Measurements from ENCODE around the gene CDH4. TPM values are rescaled to one million over a fixed set of nuclear protein-coding genes. Genes with fewer than 3 reads are reported as not detected.

Gene CDH4
- total and polyA plus RNA-seq, 2 of the 13 experiments (the other 11 are each of a cell fraction or from before 2014, with no cell fraction given), result not detected

DNA sequence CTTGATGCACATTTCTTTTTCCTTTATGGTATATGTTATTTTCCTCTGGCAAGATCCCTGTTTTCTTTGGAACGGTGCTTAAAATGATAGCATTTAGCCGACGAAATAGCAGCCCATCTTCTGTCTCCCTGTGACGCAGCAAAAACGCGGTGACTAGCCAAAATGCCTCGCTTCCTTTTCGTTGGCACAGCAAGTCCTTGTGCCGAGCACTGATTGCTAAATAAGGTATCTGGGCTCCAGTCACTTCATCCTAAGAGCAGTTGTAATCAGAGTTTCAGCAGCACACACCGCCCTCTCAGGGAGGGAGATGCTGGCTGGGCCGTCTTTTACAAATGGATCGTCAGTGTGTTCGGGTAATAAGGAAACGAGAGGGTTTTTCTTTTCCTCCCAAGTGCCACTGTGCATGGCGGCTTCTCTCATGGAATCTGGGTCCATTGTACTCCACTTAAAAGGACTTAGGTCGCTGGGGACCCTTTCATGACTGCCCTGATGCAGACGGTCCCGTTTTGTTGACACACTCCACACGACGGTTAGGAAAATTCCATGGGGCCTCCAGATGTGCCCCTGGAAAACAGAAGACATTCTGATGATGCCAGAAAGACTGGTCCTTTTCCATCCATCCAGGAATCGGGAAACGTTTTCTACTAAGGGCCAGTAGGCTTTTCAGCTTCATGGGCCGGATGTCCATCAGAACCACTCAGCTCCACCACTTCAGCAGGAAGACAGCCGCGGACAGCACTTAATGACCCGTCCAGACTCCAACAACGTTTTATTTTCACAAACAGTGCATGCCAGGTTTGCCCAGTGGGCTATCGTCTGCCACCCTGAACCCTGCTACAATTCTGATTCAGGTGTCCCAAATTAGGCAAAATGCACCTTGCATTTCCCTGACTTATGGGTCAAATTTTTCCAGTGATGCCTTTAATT, 185.5 kb downstream of the CDH4 start (continued):
- TF ChIP-seq, protein P1, sequence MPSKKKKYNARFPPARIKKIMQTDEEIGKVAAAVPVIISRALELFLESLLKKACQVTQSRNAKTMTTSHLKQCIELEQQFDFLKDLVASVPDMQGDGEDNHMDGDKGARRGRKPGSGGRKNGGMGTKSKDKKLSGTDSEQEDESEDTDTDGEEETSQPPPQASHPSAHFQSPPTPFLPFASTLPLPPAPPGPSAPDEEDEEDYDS (CRISPR knock-in tag; IDR thresholded peaks at IDR 0.05), result no peak
- TF ChIP-seq ZNF180 (CRISPR knock-in tag; IDR thresholded peaks at IDR 0.05; ENCODE audit: borderline replicate concordance, low read depth) (no peak), ATF1 (CRISPR knock-in tag; IDR thresholded peaks at IDR 0.05) (no peak), HOXA3 (CRISPR knock-in tag; IDR thresholded peaks at IDR 0.05) (no peak), NFATC3 (CRISPR knock-in tag; IDR thresholded peaks at IDR 0.05) (no peak), MED13 (CRISPR knock-in tag; IDR thresholded peaks at IDR 0.05) (no peak)
- TF ChIP-seq, protein P2, sequence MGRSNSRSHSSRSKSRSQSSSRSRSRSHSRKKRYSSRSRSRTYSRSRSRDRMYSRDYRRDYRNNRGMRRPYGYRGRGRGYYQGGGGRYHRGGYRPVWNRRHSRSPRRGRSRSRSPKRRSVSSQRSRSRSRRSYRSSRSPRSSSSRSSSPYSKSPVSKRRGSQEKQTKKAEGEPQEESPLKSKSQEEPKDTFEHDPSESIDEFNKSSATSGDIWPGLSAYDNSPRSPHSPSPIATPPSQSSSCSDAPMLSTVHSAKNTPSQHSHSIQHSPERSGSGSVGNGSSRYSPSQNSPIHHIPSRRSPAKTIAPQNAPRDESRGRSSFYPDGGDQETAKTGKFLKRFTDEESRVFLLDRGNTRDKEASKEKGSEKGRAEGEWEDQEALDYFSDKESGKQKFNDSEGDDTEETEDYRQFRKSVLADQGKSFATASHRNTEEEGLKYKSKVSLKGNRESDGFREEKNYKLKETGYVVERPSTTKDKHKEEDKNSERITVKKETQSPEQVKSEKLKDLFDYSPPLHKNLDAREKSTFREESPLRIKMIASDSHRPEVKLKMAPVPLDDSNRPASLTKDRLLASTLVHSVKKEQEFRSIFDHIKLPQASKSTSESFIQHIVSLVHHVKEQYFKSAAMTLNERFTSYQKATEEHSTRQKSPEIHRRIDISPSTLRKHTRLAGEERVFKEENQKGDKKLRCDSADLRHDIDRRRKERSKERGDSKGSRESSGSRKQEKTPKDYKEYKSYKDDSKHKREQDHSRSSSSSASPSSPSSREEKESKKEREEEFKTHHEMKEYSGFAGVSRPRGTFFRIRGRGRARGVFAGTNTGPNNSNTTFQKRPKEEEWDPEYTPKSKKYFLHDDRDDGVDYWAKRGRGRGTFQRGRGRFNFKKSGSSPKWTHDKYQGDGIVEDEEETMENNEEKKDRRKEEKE (IDR thresholded peaks at IDR 0.05), result no peak
- TF ChIP-seq, protein P3, sequence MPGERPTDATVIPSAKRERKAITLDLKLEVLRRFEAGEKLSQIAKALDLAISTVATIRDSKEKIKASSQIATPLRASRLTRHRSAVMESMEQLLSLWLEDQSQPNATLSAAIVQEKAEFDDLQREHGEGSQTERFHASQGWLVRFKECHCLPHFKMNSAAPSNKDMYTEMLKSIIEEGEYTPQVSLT (CRISPR knock-in tag; IDR thresholded peaks at IDR 0.05; ENCODE audit: borderline replicate concordance, low read depth), result no peak

DNA sequence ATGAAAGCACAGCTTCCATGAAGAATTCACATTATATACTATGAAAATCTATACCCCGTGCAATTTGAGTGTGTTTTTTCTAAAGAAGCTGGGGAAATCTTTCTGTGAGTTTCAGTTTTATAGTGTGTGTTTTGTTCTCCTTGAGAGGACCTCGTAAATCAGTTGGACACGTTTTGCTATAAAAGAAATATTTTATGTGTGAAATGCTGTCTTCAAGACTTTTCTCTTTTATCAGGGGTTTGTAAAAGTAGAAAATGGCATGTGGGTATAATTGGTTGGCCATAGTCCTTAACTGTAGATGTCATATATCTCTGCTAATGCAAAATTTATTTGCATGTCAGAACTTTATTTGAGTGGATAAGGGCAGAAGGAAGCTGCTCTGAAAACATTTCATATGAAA, 186.2 kb downstream of the CDH4 start:
- 2% methylated on average over 3 of the region's 3 CpGs for WGBS (ENCODE audit: low lambda C conversion rate)
- no peak overlapping the region for H3K27ac ChIP-seq (ENCODE audit: extremely low read length, insufficient read depth, low read length)
- BruUV-seq (replicated peaks), result no TSS peak
- H3K79me2 ChIP-seq (ENCODE audit: insufficient read depth, low read length), result no peaks in the 10 kb centered on the region
- H3K4me2 ChIP-seq (ENCODE audit: low read depth, low read length), result no peak overlapping the region
- POLR2A ChIA-PET, result no interaction called here
- H3K36me3 ChIP-seq (replicated peaks in 1 of 2; ENCODE audit: control insufficient read depth in 1 of 2, insufficient read depth in 2 of 2, low read length in 2 of 2), result no peaks in the 10 kb centered on the region
- no peak overlapping the region for H3K9ac ChIP-seq (ENCODE audit: insufficient read depth, low read depth, low read length)
- peaks cover 0 to 75% of the 10 kb centered on the region in 2 experiments; a peak in 3 of 5 replicates for H3K27me3 ChIP-seq (ENCODE audit: control insufficient read depth in 1 of 2, insufficient read depth in 2 of 2, low read length in 2 of 2)
- ATAC-seq (no peak), FAIRE-seq (no peak), DNase-seq (ENCODE audit: low spot score) (no peak)
- no peak overlapping the region for H2AFZ ChIP-seq (ENCODE audit: low read length)
- no peaks in the 10 kb centered on the region for H4K20me1 ChIP-seq (ENCODE audit: insufficient read depth, low read length)
- TF ChIP-seq, protein P4, sequence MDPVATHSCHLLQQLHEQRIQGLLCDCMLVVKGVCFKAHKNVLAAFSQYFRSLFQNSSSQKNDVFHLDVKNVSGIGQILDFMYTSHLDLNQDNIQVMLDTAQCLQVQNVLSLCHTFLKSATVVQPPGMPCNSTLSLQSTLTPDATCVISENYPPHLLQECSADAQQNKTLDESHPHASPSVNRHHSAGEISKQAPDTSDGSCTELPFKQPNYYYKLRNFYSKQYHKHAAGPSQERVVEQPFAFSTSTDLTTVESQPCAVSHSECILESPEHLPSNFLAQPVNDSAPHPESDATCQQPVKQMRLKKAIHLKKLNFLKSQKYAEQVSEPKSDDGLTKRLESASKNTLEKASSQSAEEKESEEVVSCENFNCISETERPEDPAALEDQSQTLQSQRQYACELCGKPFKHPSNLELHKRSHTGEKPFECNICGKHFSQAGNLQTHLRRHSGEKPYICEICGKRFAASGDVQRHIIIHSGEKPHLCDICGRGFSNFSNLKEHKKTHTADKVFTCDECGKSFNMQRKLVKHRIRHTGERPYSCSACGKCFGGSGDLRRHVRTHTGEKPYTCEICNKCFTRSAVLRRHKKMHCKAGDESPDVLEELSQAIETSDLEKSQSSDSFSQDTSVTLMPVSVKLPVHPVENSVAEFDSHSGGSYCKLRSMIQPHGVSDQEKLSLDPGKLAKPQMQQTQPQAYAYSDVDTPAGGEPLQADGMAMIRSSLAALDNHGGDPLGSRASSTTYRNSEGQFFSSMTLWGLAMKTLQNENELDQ (CRISPR knock-in tag; IDR thresholded peaks at IDR 0.05; ENCODE audit: borderline replicate concordance), result no peak
- TF ChIP-seq TRIM24 (CRISPR knock-in tag; IDR thresholded peaks at IDR 0.05) (no peak), YY1 (IDR thresholded peaks at IDR 0.05; ENCODE audit: insufficient read depth, insufficient replicate concordance, low read depth, low read length) (no peak), ZNF75D (CRISPR knock-in tag; IDR thresholded peaks at IDR 0.05; ENCODE audit: borderline replicate concordance) (no peak), MXI1 (IDR thresholded peaks at IDR 0.05; ENCODE audit: borderline replicate concordance, low read depth, low read length) (no peak), ZNF383 (CRISPR knock-in tag; IDR thresholded peaks at IDR 0.05; ENCODE audit: borderline replicate concordance) (no peak), ZNF605 (CRISPR knock-in tag; IDR thresholded peaks at IDR 0.05) (no peak), XRCC5 (optimal IDR thresholded peaks at IDR 0.05; ENCODE audit: low read length) (no peak), MXD4 (CRISPR knock-in tag; IDR thresholded peaks at IDR 0.05) (no peak)
- H3K4me3 ChIP-seq (replicated peaks in 1 of 3; ENCODE audit: insufficient read depth in 1 of 3, low read depth in 2 of 3, low read length in 3 of 3), result no peak overlapping the region
- in situ Hi-C loops (cut with HindIII; ENCODE audit: extremely low pct_ligation_motif_present, low pct_unique_long_range_greater_than_20kb) (no loop called here), intact Hi-C loops (cut with micrococcal nuclease; ENCODE audit: unreplicated experiment) (no loop called here)
- CTCF ChIA-PET (ENCODE audit: low intra/inter-chr PET ratio, low total read pairs), result no interaction called here
- H3K4me1 ChIP-seq (ENCODE audit: insufficient read depth, low read length), result no peaks in the 10 kb centered on the region
- no peaks in the 10 kb centered on the region for H3K9me3 ChIP-seq (ENCODE audit: low read length)

Measured in HepG2 (cell line).